ENCODE data around the gene GSPT1.

DNA sequence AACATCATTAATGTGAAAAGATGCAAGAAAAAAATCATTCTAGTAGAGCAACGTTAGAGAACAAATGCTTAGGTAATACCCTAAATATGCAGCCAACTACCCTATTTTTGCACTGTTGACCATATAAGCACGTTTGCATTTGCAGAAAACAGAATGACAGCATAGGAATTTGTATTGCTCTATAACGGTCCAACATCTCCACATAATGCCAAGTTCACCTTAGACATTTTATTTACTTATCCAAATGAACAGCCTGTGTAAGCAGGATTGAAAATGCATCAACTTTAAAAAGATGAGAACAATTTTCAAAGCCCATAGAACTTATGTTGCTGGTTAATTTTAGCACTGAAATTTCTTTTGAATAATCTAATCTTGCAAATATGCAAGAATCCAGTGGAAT, 45.4 kb downstream of the GSPT1 start:
- TF ChIP-seq, protein P1, sequence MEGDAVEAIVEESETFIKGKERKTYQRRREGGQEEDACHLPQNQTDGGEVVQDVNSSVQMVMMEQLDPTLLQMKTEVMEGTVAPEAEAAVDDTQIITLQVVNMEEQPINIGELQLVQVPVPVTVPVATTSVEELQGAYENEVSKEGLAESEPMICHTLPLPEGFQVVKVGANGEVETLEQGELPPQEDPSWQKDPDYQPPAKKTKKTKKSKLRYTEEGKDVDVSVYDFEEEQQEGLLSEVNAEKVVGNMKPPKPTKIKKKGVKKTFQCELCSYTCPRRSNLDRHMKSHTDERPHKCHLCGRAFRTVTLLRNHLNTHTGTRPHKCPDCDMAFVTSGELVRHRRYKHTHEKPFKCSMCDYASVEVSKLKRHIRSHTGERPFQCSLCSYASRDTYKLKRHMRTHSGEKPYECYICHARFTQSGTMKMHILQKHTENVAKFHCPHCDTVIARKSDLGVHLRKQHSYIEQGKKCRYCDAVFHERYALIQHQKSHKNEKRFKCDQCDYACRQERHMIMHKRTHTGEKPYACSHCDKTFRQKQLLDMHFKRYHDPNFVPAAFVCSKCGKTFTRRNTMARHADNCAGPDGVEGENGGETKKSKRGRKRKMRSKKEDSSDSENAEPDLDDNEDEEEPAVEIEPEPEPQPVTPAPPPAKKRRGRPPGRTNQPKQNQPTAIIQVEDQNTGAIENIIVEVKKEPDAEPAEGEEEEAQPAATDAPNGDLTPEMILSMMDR (IDR thresholded peaks at IDR 0.05; ENCODE audit: low read length): no peak
- no peak for TF ChIP-seq EZH2 (optimal IDR thresholded peaks at IDR 0.05; ENCODE audit: low read depth, low read length)
